G401 (cell line): ENCODE results near the gene ROBO2. TPM values are rescaled to one million over a fixed set of nuclear protein-coding genes. Genes with fewer than 3 reads are reported as not detected.

ENCODE experiments used
- DNase-seq: peaks from one replicate; pipeline ENCODE4 v3.0.0-alpha.2; 2015; ENCODE audit warnings: low spot score
- in situ Hi-C: cut with HindIII; loops from 2 replicates; pipeline ENCODE4 v1.10.0; 2016; ENCODE audit warnings: low sequenced_read_pairs, mixed read lengths
- total RNA-seq: library from RNA; depleted of rRNA; stranded (reverse); fragments of >200 nt; shearing (Covaris generic); gene quantifications from 2 replicates; pipeline ENCODE4 v1.2.3, GENCODE V29; 2014

The ROBO2 gene
- total RNA-seq, 1 experiment from 2014 or later: not detected

DNA sequence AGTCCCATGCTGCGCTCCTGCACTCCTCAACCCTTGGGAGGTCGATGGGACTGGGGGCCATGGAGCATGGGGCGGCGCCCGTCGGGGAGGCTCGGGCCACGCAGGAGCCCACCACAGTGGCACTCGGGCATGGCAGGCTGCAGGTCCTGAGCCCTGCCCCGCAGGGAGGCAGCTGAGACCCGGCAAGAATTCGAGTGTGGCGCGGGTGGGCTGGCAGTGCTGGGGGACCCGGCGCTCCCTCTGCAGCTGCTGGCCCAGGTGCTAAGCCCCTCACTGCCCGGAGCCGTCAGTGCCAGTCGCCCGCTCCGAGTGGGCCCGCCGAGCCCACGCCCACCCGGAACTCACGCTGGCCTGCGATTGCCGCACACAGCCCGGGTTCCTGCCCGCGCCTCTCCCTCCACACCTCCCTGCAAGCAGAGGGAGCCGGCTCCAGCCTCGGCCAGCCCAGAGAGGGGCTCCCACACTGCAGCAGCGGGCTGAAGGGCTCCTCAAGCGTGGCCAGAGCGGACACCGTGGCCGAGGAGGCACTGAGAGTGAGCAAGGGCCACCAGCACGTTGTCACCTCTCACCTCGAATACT is 200.3 kb downstream of the ROBO2 start:
- DNase-seq: no peak
- in situ Hi-C loops: no loop called here

DNA sequence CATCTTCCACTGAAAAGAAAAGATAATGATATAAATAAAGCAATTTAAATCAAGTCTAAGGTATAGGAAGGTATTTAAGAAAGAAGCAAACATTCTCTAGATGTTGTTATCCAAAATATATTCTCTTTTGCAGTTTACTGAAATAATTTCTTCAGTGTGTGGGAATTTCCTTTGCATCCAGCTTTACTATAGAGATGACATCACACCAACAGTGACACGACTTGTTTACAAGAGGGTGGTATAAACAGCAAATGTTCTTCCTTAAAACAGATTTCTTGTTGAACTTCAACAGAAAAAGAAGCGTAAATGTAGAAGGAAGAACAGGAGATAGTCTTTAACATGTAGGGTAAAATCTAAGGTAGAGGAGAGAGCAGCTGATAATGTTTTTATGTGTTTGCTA is 202.5 kb downstream of the ROBO2 start:
- no peak for DNase-seq
- in situ Hi-C loops: no loop called here

- no peak for DNase-seq
- in situ Hi-C loops: no loop called here
Measured at GRCh38 chr3:77244981-77245380, 205.1 kb downstream of the ROBO2 start.

DNA sequence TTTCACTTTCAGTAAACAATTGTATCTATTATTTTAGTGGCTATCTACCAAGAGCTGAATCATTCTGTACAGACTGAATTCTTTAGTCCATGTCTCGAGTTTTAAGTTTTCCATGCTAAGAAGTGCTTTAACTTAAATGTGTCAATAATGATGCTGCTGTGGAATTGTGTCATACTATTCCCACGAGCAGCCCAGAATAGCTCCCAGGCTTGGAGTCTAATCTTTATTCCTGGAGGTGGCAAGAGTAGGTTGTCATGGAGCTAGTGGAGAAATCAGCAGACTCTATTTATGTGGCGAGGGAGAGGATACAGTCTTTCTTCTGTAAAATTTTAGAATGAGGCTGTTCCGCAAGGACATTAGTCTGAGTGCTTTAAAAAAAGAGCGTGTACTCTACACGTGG is 207.2 kb downstream of the ROBO2 start:
- DNase-seq: no peak
- in situ Hi-C loops: no loop called here

- in situ Hi-C loops: no loop called here
- DNase-seq: no peak
Measured at GRCh38 chr3:77247817-77248216, 207.9 kb downstream of the ROBO2 start.

GRCh38 chr3:77248420-77248819 is 208.5 kb downstream of the ROBO2 start:
- in situ Hi-C loops: no loop called here
- no peak for DNase-seq

GRCh38 chr3:77251136-77251535 is 211.2 kb downstream of the ROBO2 start:
- in situ Hi-C loops: no loop called here
- no peak for DNase-seq

DNA sequence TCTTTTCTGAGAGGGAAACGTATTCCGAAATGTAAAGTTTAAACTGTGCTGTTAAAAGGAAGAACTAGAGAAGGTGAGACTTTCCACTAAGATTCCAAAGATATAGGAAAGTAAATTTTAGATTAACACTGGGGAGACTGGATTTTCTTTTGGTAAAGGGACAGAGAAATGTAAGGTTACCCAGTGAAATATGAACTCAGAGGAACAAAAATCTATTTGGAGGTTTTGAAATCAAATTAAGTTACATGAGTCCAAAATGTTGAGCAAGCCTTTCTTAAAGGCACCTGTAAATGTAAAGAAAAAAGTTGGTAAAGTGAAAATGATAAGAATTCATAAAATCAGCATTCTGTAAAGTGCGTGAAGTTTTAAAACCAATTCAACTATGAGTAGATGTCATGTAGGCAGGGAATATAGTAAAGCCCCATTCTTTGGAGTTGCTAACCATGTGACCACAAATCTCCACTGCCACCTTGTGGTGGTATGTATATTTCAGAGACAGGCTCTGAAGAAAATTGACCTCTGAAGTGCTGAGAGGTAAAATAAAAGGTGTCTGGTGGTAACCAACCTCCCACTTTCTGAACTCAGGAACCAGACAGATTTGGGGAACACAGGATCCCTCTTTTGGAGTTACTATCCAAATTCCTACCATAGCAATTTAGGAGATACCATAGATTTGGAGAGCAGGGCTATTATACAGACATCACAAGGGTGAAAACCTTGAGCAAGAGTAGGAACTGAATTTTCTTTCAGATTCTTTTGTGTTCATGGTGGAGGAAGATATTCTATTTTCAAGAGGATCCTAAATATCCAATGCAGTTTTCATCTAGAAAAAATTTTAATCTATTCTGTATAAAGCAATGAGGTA is 215.3 kb downstream of the ROBO2 start:
- peak; percentile 77 for DNase-seq
- in situ Hi-C loops: no loop called here

GRCh38 chr3:77256584-77257503 is 216.9 kb downstream of the ROBO2 start:
- no peak for DNase-seq
- in situ Hi-C loops: no loop called here

DNA sequence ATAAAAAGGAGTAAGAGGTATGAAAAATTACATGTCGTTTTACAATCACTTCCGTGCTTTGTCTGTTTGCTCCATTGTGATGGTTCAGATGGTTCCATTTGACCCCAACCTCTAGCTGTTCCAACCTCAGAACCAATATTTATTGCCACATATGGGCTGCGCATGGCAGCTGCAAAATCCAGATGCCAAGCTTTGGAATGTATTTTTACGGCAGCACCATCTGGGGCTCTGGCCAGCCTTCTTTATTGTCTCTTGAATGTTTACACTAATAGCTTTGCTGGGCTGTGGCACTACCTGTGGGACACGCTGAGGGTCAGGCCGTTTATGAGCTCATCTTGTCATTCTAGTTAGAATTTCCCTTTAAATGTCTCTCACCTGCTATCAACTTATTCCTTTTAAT is 219.8 kb downstream of the ROBO2 start:
- DNase-seq: no peak
- in situ Hi-C loops: no loop called here

DNA sequence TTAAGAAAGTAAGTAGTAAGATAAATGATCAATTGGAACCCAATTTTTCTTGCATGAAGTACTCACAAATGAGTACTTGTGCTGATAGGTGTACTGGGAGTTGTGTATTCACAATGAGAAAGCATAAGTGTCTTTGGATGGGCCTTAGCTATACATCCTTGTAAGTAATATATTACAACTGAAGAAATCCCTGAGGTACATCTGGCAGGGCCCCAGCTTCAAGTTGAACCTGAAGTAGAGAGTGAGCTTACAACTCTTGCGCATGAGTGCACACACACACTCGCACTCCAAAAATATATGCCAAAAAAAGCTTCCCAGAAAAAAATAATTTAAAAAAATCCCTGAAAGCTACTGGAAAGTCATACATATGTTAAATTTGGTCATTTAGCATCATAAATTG is 222.5 kb downstream of the ROBO2 start:
- in situ Hi-C loops: no loop called here
- no peak for DNase-seq

- in situ Hi-C loops: no loop called here
- no peak for DNase-seq
Measured at GRCh38 chr3:77267589-77267988, 227.7 kb downstream of the ROBO2 start.

GRCh38 chr3:77271306-77271705 is 231.4 kb downstream of the ROBO2 start:
- DNase-seq: no peak
- in situ Hi-C loops: no loop called here

- in situ Hi-C loops: no loop called here
- no peak for DNase-seq
Measured at GRCh38 chr3:77271711-77272110, 231.8 kb downstream of the ROBO2 start.

DNA sequence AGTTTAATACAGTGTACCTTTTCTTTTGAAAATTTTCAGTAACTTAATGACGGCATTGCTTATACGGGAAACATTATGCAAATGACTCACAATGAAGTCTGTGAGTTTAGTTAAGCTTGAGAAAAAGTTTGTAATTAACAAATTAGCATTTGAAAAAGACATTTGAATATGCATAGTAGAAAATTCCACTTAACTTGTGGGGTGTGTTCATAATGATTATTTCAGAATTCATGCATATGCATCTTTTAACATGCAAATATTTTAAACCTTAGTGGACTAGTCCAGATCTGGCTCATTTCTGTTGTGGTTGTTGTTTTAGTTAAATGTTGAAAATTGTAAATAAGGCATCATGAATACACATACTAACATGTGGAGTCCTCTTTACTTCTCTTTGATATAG is 239.4 kb downstream of the ROBO2 start:
- DNase-seq: no peak
- in situ Hi-C loops: no loop called here

DNA sequence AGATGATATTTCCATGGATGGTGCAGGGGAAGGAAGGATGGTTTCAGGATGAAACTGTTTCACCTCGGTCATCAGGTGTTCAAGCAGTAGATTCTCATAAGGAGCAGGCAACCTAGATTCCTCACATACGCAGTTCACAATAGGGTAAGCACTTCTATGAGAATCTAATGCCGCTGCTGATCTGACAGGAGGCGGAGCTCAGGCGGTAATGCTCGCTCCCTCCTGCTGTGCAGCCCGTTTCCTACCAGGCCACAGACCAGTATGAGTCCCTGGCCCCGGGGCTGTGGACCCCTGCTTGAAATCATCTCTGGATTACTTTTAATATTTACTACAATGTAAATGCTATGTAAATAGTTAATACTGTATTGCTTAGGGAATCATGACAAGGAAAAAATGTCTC is 241.8 kb downstream of the ROBO2 start:
- in situ Hi-C loops: no loop called here
- peak; percentile 66 for DNase-seq

GRCh38 chr3:77283108-77283507 is 243.2 kb downstream of the ROBO2 start:
- in situ Hi-C loops: no loop called here
- no peak for DNase-seq

GRCh38 chr3:77288348-77288747 is 248.4 kb downstream of the ROBO2 start:
- in situ Hi-C loops: no loop called here
- no peak for DNase-seq

GRCh38 chr3:77296527-77296926 is 256.6 kb downstream of the ROBO2 start:
- DNase-seq: no peak
- in situ Hi-C loops: no loop called here

- in situ Hi-C loops: no loop called here
- no peak for DNase-seq
Measured at GRCh38 chr3:77298417-77298816, 258.5 kb downstream of the ROBO2 start.
